HCT116 (cell line): ENCODE results near the gene CNGA3. TPM values are rescaled to one million over a fixed set of nuclear protein-coding genes. Genes with fewer than 3 reads are reported as not detected.

Experiments
- ATAC-seq: fragments of 200-7000 bp; cut with Tn5 transposase; 2 replicates; pipeline ENCODE4 v1.9.1; 2020; ENCODE audit warnings: mild to moderate bottlenecking, moderate library complexity
- BruUV-seq: library from RNA; stranded (reverse); fragments of 400-500 nt; replicated peaks from 2 replicates; lab custom pipeline; 2021; lab: Mats Ljungman, UMichigan
- CTCF ChIA-PET: fragments of 300-600 bp; sonication (Branson Sonifier 250); formaldehyde crosslinking; loops from one replicate; lab custom pipeline; 2021; ENCODE audit warnings: antibody characterized with exemption; lab: Charles Lee
- POLR2A ChIA-PET: fragments of 300-600, 350-600 bp; sonication (Branson Sonifier 250); formaldehyde crosslinking; loops from one replicate; lab custom pipeline; 2021; ENCODE audit warnings: antibody characterized with exemption; lab: Charles Lee
- RAD21 ChIA-PET, 2 experiments: fragments of 300-600 bp; sonication (Branson Sonifier 250); formaldehyde crosslinking; loops; one replicate each; lab custom pipeline; 2023; ENCODE audit warnings: low total read pairs in 2 of 2; ENCODE audit not compliant: uncharacterized antibody in 2 of 2, unreplicated experiment in 2 of 2, low non-redundant PET in 1 of 2; lab: Charles Lee
- DNase-seq: peaks from one replicate; pipeline ENCODE4 v3.0.0-alpha.2; 2010; ENCODE audit warnings: low read depth, low spot score
- H2AFZ ChIP-seq: fragments of 200-600 bp; shearing (Covaris generic), sonication (generic); 2 replicates; pipeline ENCODE4 v1.6.1; 2017; ENCODE audit warnings: low read depth, mixed run types, mixed read lengths, antibody characterized with exemption, low read length; ENCODE audit not compliant: poor library complexity, severe bottlenecking
- H3K27ac ChIP-seq: 2 replicates; pipeline ENCODE4 v1.5.1; 2012; ENCODE audit warnings: low read depth, low read length
- H3K27me3 ChIP-seq: fragments of 200-600 bp; sonication (generic); 2 replicates; pipeline ENCODE4 v1.6.1; 2016; ENCODE audit warnings: mixed run types, low read length, mixed read lengths; ENCODE audit not compliant: insufficient read depth
- H3K36me3 ChIP-seq, 2 experiments: fragments of 200-500 bp in 1 of 2; fragments of 200-600 bp in 1 of 2; sonication (Bioruptor generic) in 1 of 2; sonication (generic) in 1 of 2; 2 replicates each; pipeline versions ENCODE4 v1.5.1 to v1.6.1; 2014 to 2016; ENCODE audit warnings: low read length in 2 of 2, inconsistent platforms in 1 of 2, mixed read lengths in 1 of 2, mixed run types in 1 of 2; ENCODE audit not compliant: insufficient read depth in 2 of 2, control insufficient read depth in 1 of 2
- H3K4me1 ChIP-seq, 2 experiments: fragments of 200-600 bp in 1 of 2; sonication (generic) in 1 of 2; 2 replicates each; pipeline versions ENCODE4 v1.5.1 to v1.6.1; 2012 to 2017; ENCODE audit warnings: low read length in 2 of 2, inconsistent platforms in 1 of 2, mild to moderate bottlenecking in 1 of 2, mixed read lengths in 1 of 2, mixed run types in 1 of 2, moderate library complexity in 1 of 2; ENCODE audit not compliant: insufficient read depth in 2 of 2, control insufficient read depth in 1 of 2
- H3K4me2 ChIP-seq: fragments of 200-600 bp; sonication (generic); 2 replicates; pipeline ENCODE4 v1.6.1; 2017; ENCODE audit warnings: mixed run types, low read length, mixed read lengths
- H3K4me3 ChIP-seq, 2 experiments: fragments of 200-600 bp in 1 of 2; sonication (generic) in 1 of 2; replicated peaks in 1 of 2; 2 replicates each; pipeline ENCODE4 v1.5.1; 2011 to 2016; ENCODE audit warnings: low read length in 2 of 2, control low read depth in 1 of 2, low read depth in 1 of 2, mild to moderate bottlenecking in 1 of 2, mixed read lengths in 1 of 2, mixed run types in 1 of 2
- H3K79me2 ChIP-seq: fragments of 200-600 bp; sonication (generic); 2 replicates; pipeline ENCODE4 v1.6.1; 2017; ENCODE audit warnings: mild to moderate bottlenecking, mixed run types, low read length, moderate library complexity, mixed read lengths; ENCODE audit not compliant: insufficient read depth
- H3K9ac ChIP-seq: fragments of 200-600 bp; sonication (generic); 2 replicates; pipeline ENCODE4 v1.6.1; 2016; ENCODE audit warnings: low read length, mixed read lengths
- H3K9me2 ChIP-seq: fragments of 200-600 bp; sonication (generic), shearing (Covaris generic); 2 replicates; pipeline ENCODE4 v1.6.1; 2017; ENCODE audit warnings: mixed run types, mild to moderate bottlenecking, moderate library complexity; ENCODE audit not compliant: insufficient read depth
- H3K9me3 ChIP-seq, 2 experiments: fragments of 200-500 bp in 1 of 2; fragments of 200-600 bp in 1 of 2; sonication (Bioruptor generic) in 1 of 2; sonication (generic) in 1 of 2; 2 replicates each; pipeline ENCODE4 v1.6.1; 2014 to 2017; ENCODE audit warnings: low read length in 2 of 2, mixed read lengths in 2 of 2, inconsistent platforms in 1 of 2, low read depth in 1 of 2, mild to moderate bottlenecking in 1 of 2, mixed run types in 1 of 2, moderate library complexity in 1 of 2; ENCODE audit not compliant: control insufficient read depth in 1 of 2, insufficient read depth in 1 of 2
- H4K20me1 ChIP-seq: fragments of 200-600 bp; sonication (generic), shearing (Covaris generic); 2 replicates; pipeline ENCODE4 v1.6.1; 2017; ENCODE audit warnings: mixed run types, mild to moderate bottlenecking, moderate library complexity; ENCODE audit not compliant: insufficient read depth
- ATF3 ChIP-seq: IDR thresholded peaks from 2 replicates; pipeline ENCODE4 v1.6.1; 2012
- CBX3 ChIP-seq: IDR thresholded peaks from 2 replicates; pipeline ENCODE4 v1.6.1; 2012; ENCODE audit warnings: low read depth
- CEBPB ChIP-seq: IDR thresholded peaks from 2 replicates; pipeline ENCODE4 v1.6.1; 2012; ENCODE audit warnings: low read depth
- CTCF ChIP-seq, 3 experiments: fragments of 200-600 bp in 1 of 3; sonication (generic) in 1 of 3; IDR thresholded peaks in 2 of 3; conservative IDR thresholded peaks in 1 of 3; 2 replicates each; pipeline ENCODE4 v1.5.1; 2012 to 2017; ENCODE audit warnings: low read depth in 2 of 3, low read length in 2 of 3, antibody characterized with exemption in 1 of 3, borderline replicate concordance in 1 of 3, control low read depth in 1 of 3, mild to moderate bottlenecking in 1 of 3, mixed read lengths in 1 of 3, mixed run types in 1 of 3, moderate library complexity in 1 of 3; ENCODE audit not compliant: insufficient read depth in 1 of 3
- ELF1 ChIP-seq: IDR thresholded peaks from 2 replicates; pipeline ENCODE4 v1.6.1; 2012; ENCODE audit warnings: low read depth, borderline replicate concordance
- EZH2 ChIP-seq: fragments of 200-600 bp; sonication (generic); IDR thresholded peaks from 2 replicates; pipeline ENCODE4 v1.6.1; 2017; ENCODE audit warnings: antibody characterized with exemption, mixed run types
- JUND ChIP-seq: IDR thresholded peaks from 2 replicates; pipeline ENCODE4 v1.6.1; 2012
- POLR2A ChIP-seq: IDR thresholded peaks from 2 replicates; pipeline ENCODE4 v1.7.0; 2011; ENCODE audit warnings: borderline replicate concordance; ENCODE audit not compliant: insufficient read depth, insufficient read length; ENCODE audit errors: extremely low read depth
- POLR2AphosphoS5 ChIP-seq: IDR thresholded peaks from 2 replicates; pipeline ENCODE4 v1.6.1; 2011; ENCODE audit warnings: mild to moderate bottlenecking, low read depth, low read length, moderate library complexity
- RAD21 ChIP-seq: IDR thresholded peaks from 2 replicates; pipeline ENCODE4 v1.6.1; 2012; ENCODE audit warnings: low read depth, mild to moderate bottlenecking
- REST ChIP-seq: IDR thresholded peaks from 2 replicates; pipeline ENCODE4 v1.6.1; 2012; ENCODE audit warnings: low read depth
- SRF ChIP-seq: IDR thresholded peaks from 2 replicates; pipeline ENCODE4 v1.6.1; 2012; ENCODE audit warnings: low read depth
- YY1 ChIP-seq: IDR thresholded peaks from 2 replicates; pipeline ENCODE4 v1.6.1; 2011; ENCODE audit warnings: low read length, low read depth, moderate library complexity, mild to moderate bottlenecking; ENCODE audit not compliant: insufficient replicate concordance; ENCODE audit errors: extremely low read depth
- ZBTB33 ChIP-seq: IDR thresholded peaks from 2 replicates; pipeline ENCODE4 v1.6.1; 2011; ENCODE audit warnings: mild to moderate bottlenecking, low read length, moderate library complexity; ENCODE audit not compliant: insufficient replicate concordance; ENCODE audit errors: extremely low read depth
- ZNF274 ChIP-seq: fragments of 200-500 bp; sonication (Bioruptor generic); IDR thresholded peaks from 2 replicates; pipeline ENCODE4 v1.6.1; 2014; ENCODE audit warnings: mild to moderate bottlenecking, low read depth, low read length, inconsistent platforms
- intact Hi-C: fragments of 100-400 bp; cut with micrococcal nuclease; formaldehyde crosslinking; loops from 2 replicates; pipeline ENCODE4 v1.10.0; 2022
- total RNA-seq: library from RNA; stranded (reverse); gene quantifications from one replicate; pipeline ENCODE4 v1.2.1, GENCODE V29; 2021; ENCODE audit not compliant: unreplicated experiment

CNGA3 gene
- total RNA-seq, 1 experiment from 2014 or later: not detected

- POLR2A ChIA-PET: no interaction called here
- intact Hi-C loops: no loop called here
- Histone ChIP-seq H3K4me3 (no peak overlapping the region), H3K9me3 (no peaks in the 10 kb centered on the region), H3K4me2 (no peak overlapping the region), H4K20me1 (no peaks in the 10 kb centered on the region), H3K9me2 (no peaks in the 10 kb centered on the region), H3K4me1 (no peaks in the 10 kb centered on the region), H3K27me3 (peaks cover 18% of the 10 kb centered on the region; the same call in 1 of the 2 replicates), H2AFZ (no peak overlapping the region), H3K9ac (no peak overlapping the region), H3K36me3 (no peaks in the 10 kb centered on the region), H3K27ac (no peak overlapping the region), H3K79me2 (no peaks in the 10 kb centered on the region)
- CTCF ChIA-PET: no interaction called here
- BruUV-seq: no TSS peak
- no peak for TF ChIP-seq CBX3
- no peak for TF ChIP-seq YY1
- TF ChIP-seq SRF: no peak
- no peak for TF ChIP-seq ZNF274
- no peak for TF ChIP-seq RAD21
- no peak for TF ChIP-seq POLR2AphosphoS5
- TF ChIP-seq ZBTB33: no peak
- no peak for TF ChIP-seq CEBPB
- TF ChIP-seq JUND: no peak
- TF ChIP-seq EZH2: no peak
- no peak for TF ChIP-seq ATF3
- no peak for TF ChIP-seq POLR2A
- TF ChIP-seq ELF1: no peak
- TF ChIP-seq REST: no peak
- no peak for TF ChIP-seq CTCF (IDR thresholded peaks at IDR 0.05 in 2 of 3, conservative IDR thresholded peaks at IDR 0.05 in 1 of 3; ENCODE audit: borderline replicate concordance in 1 of 3, insufficient read depth in 1 of 3, low read depth in 2 of 3, low read length in 2 of 3)
- RAD21 ChIA-PET: no interaction called here
- ATAC-seq (no peak), DNase-seq (no peak)
Observed at GRCh38 chr2:98348066-98348561, 1.9 kb downstream of the CNGA3 start.
